Cardiac fibroblast (primary cell): ENCODE measurements around the gene TMEM72.
A peak's percentile ranks its signal among the peaks of the same experiment; 100 is the strongest.

ENCODE experiments used
- DNase-seq, 2 donors: peaks; one replicate each; pipeline versions ENCODE4 v3.0.0 to v3.0.0-alpha.2; 2010; ENCODE audit warnings: low read depth in 2 of 2
- H3K4me3 ChIP-seq, 2 donors: replicated peaks in 1 of 2; 1 replicate in 1 of 2; 2 replicates in 1 of 2; pipeline ENCODE4 v1.5.1; 2011; ENCODE audit warnings: low read depth in 2 of 2, low read length in 2 of 2, mild to moderate bottlenecking in 2 of 2, moderate library complexity in 1 of 2
- TF ChIP-seq, protein P1 (sequence below): IDR thresholded peaks from one replicate; pipeline ENCODE4 v1.5.1; 2011; ENCODE audit warnings: low read depth, mild to moderate bottlenecking, low read length, inconsistent platforms

TMEM72 gene

DNA sequence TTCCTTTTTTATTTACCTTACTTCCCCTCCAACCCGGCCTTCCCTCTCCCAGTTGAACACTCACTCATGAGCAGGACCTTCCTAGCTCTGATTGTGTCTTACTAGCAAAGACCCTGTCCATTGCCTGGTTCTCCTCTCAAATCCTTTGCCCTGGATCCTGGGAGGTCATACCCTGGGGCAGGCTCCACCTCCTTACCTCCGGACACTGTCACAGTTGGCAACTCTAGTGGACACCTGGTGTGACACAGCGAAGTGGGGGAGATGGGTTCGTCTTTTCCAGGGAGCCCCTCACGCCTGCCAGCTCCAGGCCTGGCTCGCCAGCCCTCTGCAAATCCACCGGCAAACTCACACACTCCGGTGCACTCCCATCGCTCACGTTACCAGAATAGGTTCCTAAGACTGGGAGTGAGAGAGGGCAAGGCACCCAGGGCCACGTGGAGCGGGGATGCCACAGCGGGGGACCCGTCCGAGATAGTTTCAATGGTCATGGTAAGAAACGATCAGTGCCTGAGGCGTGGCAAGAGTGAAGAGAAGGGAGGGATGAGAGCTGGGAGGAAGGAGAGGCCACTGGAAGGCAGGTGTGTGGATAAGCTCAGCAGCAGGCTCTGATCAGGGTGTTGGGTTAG is 30.9 kb upstream of the TMEM72 start:
- TF ChIP-seq, protein P1, sequence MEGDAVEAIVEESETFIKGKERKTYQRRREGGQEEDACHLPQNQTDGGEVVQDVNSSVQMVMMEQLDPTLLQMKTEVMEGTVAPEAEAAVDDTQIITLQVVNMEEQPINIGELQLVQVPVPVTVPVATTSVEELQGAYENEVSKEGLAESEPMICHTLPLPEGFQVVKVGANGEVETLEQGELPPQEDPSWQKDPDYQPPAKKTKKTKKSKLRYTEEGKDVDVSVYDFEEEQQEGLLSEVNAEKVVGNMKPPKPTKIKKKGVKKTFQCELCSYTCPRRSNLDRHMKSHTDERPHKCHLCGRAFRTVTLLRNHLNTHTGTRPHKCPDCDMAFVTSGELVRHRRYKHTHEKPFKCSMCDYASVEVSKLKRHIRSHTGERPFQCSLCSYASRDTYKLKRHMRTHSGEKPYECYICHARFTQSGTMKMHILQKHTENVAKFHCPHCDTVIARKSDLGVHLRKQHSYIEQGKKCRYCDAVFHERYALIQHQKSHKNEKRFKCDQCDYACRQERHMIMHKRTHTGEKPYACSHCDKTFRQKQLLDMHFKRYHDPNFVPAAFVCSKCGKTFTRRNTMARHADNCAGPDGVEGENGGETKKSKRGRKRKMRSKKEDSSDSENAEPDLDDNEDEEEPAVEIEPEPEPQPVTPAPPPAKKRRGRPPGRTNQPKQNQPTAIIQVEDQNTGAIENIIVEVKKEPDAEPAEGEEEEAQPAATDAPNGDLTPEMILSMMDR, result no peak
- H3K4me3 ChIP-seq, result no peak overlapping the region
- no peak for DNase-seq

DNA sequence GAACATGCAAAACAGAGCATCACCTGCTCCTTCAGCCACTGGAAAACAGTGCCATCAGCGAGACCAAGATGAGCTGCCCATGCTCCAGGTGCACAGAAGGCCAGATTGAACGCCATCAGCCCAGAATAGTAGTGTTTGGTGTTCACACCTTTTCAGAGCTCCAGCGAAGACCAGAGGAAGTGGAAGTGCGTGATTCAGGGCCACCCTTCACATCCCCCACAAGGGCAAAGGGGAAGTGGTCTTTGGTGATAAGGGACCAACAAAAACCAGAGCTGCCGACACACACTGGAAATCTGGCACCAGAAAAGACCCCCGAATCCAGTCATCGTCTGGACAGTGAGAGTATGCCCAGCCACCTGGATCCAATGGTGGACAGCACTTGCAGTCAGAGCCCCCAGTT is 29.5 kb upstream of the TMEM72 start:
- TF ChIP-seq, protein P1, result no peak
- no peak for DNase-seq
- no peak overlapping the region for H3K4me3 ChIP-seq

DNA sequence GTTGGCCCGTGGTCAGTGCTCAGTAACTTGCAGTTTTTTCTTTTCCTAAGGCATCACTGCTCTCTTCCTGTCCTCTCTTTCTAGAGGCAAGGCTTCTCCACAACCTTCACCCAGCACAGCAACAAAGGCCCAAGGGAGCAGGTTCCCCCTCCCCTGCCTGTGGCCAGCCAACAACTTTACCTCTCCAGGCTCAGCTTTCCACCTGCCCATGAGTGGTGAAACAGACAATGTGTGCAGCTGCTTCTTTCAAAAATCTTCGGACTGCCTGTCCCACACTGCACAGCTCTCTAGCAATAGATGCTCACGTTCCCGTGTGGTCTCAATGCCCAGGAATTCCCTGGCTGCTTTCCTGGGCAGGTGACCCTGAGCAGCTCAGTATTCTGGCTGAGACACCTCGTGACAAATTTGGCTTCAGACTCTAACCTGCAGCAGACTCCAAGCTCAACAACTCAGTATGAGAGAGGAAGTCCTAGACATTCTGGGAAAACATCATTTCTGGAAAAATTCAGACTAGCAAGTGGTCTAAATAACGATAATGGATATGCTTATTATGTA is 28.9 kb upstream of the TMEM72 start:
- H3K4me3 ChIP-seq, result no peak overlapping the region
- DNase-seq, result no peak
- TF ChIP-seq, protein P1, result no peak

DNA sequence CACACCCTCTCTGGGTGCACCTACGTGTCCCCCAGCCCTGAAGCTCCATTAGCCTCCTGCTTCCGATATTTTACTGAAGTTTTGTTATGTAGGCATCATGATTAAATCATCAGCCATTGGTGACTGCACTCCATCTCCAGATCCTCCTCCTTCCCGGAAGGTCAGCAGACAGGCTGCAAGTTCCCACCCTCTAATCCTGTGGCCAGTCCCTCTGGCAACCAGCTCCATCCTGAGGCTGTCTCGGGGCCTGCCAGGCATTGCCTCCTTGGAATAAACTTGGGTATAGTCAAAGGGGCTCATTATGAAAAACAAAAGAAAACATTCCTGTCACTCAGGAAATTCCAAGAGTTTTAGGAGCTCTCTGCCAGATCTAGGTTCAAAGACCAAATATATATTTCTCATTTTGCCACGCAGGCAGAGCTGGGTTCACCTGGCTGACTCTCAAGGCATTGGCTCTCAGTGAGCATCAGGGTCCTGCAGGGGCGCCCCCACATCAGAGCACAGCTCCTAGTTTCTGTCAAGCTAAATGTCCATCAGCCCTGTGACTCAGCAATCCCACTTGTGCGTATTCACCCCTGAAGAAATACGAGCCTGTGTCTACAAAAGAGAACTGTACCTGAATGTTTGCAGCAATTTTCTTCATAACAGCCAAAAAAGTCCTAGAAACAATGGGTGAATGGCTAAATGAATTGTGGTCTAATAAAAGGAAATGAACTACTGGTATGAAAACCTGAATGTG is 27.4 kb upstream of the TMEM72 start:
- TF ChIP-seq, protein P1, result no peak
- H3K4me3 ChIP-seq, result no peak overlapping the region
- DNase-seq, result peak in 1 of 2 donors; percentile 26

DNA sequence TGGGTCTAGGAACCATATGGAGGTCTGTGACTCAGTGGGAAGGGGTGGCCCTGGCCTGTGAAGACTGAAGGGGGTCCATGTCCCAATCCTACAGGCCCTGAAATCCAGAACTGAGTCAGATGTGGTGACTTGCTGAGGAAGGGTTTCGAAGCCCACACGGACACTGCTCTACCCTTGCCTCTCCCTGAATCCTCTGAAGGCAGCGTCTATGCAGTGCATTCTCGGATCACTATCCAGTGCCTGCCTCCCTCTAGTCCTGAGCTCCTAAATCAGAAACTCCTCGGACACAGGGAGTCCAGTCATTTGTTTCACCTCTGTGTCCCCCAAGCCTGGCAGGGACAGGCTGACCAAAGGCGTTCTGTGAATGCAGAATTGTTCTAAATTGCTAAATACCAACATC is 25.4 kb upstream of the TMEM72 start:
- H3K4me3 ChIP-seq, result no peak overlapping the region
- no peak for DNase-seq
- TF ChIP-seq, protein P1, result no peak

DNA sequence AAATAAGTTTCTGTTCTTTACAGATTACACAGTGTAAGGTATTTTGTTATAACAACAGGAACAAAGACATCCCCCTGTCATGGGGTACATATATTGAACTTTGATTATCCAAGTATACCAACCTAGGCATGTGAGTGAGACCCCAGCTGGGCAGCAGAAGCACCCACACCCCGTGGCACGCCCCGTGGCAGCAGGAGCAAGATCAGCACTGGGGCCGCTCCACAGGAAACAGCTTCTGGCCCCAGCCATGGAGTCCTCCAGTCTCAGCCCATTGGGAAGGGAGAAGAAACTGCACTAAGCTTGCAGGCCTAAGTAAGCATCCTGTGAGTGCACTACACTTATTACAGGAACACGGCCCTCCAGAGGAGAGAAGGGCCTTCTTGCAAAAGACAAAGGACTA is 24.2 kb upstream of the TMEM72 start:
- TF ChIP-seq, protein P1, result no peak
- H3K4me3 ChIP-seq, result no peak overlapping the region

More for the DNA sequence above, 24.2 kb upstream of the TMEM72 start:
- DNase-seq, result no peak
